ENCODE data around the gene ENG. TPM values are rescaled to one million over a fixed set of nuclear protein-coding genes. Genes with fewer than 3 reads are reported as not detected.
A peak's percentile ranks its signal among the peaks of the same experiment; 100 is the strongest.

The ENG gene
- total RNA-seq, 6 experiments from 2014 or later: 27.4 to 90.1 (median 54.1) TPM

GRCh38 chr9:127877566-127877998 lies 23.1 kb upstream of the ENG start, which contains the start of gene AK1:
TSS of gene AK1 (minus strand) at chr9:127877675. CDS start at chr9:127874617, 3,058 bp downstream.
- intact Hi-C loops (cut with DNase I): loop anchor here (10.0 kb wide), 2 partner anchors 63 to 143 kb away; partner anchors contain the start of gene TOR2A (in 1 of the 2)
- peak; percentile 87 to 88 (median 88) for DNase-seq
- peak; percentile 79 to 90 (median 81) for ATAC-seq
- H3K36me3 ChIP-seq: peaks cover 0 to 4% (median 0%) of the 10 kb centered on the region in 4 donors
- H3K27me3 ChIP-seq: no peaks in the 10 kb centered on the region
- peaks cover 0 to 29% (median 14%) of the 10 kb centered on the region in 4 donors for H3K4me1 ChIP-seq
- TF ChIP-seq, protein P1, sequence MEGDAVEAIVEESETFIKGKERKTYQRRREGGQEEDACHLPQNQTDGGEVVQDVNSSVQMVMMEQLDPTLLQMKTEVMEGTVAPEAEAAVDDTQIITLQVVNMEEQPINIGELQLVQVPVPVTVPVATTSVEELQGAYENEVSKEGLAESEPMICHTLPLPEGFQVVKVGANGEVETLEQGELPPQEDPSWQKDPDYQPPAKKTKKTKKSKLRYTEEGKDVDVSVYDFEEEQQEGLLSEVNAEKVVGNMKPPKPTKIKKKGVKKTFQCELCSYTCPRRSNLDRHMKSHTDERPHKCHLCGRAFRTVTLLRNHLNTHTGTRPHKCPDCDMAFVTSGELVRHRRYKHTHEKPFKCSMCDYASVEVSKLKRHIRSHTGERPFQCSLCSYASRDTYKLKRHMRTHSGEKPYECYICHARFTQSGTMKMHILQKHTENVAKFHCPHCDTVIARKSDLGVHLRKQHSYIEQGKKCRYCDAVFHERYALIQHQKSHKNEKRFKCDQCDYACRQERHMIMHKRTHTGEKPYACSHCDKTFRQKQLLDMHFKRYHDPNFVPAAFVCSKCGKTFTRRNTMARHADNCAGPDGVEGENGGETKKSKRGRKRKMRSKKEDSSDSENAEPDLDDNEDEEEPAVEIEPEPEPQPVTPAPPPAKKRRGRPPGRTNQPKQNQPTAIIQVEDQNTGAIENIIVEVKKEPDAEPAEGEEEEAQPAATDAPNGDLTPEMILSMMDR (IDR thresholded peaks at IDR 0.05): no peak
- TF ChIP-seq POLR2A (IDR thresholded peaks at IDR 0.05): peak; percentile 59
- H3K9me3 ChIP-seq: no peaks in the 10 kb centered on the region
- peak within 1 kb of the TSS; percentile 63 to 73 (median 70) for H3K4me3 ChIP-seq
- WGBS (ENCODE audit: insufficient coverage, low coverage, low lambda C conversion rate, missing lambda C conversion rate): 0% methylated on average over 18 of the region's 44 CpGs
- H3K27ac ChIP-seq: peak within 1 kb of the TSS in 1 of 3 donors; percentile 53

DNA sequence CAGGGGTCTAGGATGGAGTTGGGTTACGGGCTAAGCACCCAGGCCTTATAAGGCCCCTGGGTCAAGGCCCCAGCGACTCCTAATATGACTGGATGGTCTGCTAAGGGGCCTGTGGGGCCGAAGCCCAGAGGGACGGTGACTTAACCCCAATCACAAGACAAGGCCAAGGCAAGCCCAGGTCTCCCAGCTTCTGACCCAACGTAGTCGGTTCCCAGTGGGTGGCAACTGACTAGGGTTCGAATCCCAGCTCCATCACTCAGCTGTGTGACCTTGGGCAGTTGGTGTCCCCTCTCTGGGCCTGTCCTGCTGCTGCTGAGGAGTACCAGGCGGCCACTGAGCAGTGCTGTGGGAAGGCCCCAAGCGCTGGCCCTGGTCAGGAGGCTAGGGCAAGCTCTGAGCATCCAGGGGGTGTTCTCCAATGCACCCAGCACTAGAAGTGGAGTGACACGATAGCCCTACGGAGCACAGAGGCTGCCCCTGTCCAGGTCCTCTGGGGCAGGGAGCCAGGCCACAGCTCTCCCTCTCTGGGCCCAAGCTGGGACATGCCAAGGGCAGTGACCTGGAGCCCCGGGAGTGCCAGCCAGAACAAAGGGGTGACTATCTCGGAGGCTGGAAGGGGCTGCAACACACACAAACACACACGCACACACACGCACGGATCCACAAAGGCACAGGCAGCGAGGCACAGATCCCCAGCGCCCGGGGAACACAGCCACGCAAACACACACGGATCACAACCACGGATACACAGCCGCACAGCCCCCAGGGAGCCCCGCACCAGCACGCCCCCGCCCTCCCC lies 22.5 kb upstream of the ENG start:
- H3K4me3 ChIP-seq: peak overlapping the region; percentile 63 to 73 (median 70)
- H3K27me3 ChIP-seq: no peaks in the 10 kb centered on the region
- TF ChIP-seq POLR2A (IDR thresholded peaks at IDR 0.05): no peak
- TF ChIP-seq, protein P1 (IDR thresholded peaks at IDR 0.05): no peak
- DNase-seq (peak; percentile 65 to 79 (median 76)), ATAC-seq (peak; percentile 49 to 74 (median 68))
- H3K9me3 ChIP-seq: no peaks in the 10 kb centered on the region
- WGBS (ENCODE audit: insufficient coverage, low coverage, low lambda C conversion rate, missing lambda C conversion rate): no CpG with 5 or more reads among the region's 26 CpGs
- peaks cover 0 to 29% (median 14%) of the 10 kb centered on the region in 4 donors for H3K4me1 ChIP-seq
- peaks cover 0 to 5% (median 0%) of the 10 kb centered on the region in 4 donors for H3K36me3 ChIP-seq
- peak overlapping the region in 1 of 3 donors; percentile 53 for H3K27ac ChIP-seq
- intact Hi-C loops (cut with DNase I): loop anchor here (10.0 kb wide), 2 partner anchors 62 to 142 kb away; partner anchors contain the start of gene TOR2A (in 1 of the 2)

DNA sequence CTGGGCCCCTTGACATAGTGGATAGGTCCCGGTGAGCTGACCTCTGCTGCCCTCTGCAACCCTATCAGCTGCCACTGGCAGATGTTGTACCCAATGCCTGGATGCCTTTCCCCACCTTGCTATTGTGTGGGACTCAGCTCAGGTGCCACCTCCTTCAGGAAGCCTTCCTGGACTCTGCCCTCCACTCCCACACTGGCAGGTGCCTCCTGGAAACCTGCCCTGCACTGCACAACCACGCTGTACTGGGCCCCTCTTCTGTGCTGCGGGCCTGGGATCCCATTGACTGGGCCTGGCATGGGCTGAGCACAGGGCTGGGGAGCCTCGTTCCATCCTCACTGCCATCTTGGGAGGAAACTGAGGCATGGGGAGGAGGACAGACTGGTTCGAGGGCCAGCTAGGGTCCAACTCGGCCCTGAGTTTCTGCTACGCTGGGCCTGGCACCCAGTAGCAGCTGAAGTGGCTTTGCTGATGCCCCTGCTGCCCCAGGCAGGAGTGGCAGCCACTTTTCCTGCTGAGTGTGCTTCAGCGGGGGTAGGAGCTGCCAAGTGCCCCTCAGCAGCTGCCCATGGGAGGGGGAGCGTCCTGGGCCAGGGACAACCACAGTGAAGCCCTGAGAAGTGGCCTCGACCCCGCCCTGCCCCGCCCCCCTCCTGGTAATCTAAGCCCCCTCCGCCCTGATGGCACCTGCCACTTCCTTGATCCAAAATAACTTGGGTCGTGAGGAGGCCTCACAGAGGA lies 21.7 kb upstream of the ENG start:
- DNase-seq (peak in 1 of 3 donors; percentile 51), ATAC-seq (no peak)
- no peak overlapping the region for H3K4me3 ChIP-seq
- no peaks in the 10 kb centered on the region for H3K9me3 ChIP-seq
- H3K4me1 ChIP-seq: peaks cover 0 to 29% (median 14%) of the 10 kb centered on the region in 4 donors
- H3K27me3 ChIP-seq: no peaks in the 10 kb centered on the region
- no peak for TF ChIP-seq POLR2A (IDR thresholded peaks at IDR 0.05)
- TF ChIP-seq, protein P1 (IDR thresholded peaks at IDR 0.05): no peak
- 88% methylated on average over 1 of the region's 14 CpGs for WGBS (ENCODE audit: insufficient coverage, low coverage, low lambda C conversion rate, missing lambda C conversion rate)
- H3K36me3 ChIP-seq: peaks cover 0 to 5% (median 0%) of the 10 kb centered on the region in 4 donors
- intact Hi-C loops (cut with DNase I): loop anchor here (10.0 kb wide), 2 partner anchors 61 to 141 kb away; partner anchors contain the start of gene TOR2A (in 1 of the 2)
- H3K27ac ChIP-seq: no peak overlapping the region

DNA sequence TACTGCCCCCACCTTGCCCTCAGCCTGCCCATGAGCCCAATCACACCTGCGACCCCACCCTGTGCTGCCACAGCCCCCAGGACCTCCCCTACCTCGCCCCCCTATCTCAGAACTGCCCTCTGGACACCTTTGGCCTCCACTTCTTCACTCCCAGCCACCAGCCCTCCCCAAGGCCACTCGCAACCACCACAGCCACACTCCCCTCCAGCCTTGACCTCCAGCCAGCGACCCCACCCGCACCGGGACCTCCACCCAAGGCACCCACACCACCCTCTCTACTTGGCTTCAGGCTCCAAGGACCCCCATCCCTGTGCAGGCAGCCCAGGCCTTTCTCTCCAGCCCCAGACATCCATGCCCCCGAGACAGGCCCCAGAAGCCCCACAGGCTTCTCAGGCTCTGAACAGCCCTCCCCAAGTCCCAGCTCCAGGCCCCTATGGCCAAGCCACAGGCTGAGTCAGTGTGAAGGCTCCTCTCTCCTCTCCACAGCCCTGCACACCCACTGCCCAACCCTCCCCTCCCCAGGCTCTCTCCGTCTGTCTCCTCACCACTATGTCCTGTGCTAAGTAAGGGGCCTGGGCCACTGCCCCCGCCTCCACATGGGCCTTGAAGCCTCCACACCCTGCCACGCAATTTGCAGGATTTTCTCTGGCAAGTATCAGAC lies 21.0 kb upstream of the ENG start:
- 85% methylated on average over 7 of the region's 10 CpGs for WGBS (ENCODE audit: insufficient coverage, low coverage, low lambda C conversion rate, missing lambda C conversion rate)
- Histone ChIP-seq H3K9me3 (no peaks in the 10 kb centered on the region), H3K36me3 (peaks cover 0 to 5% (median 0%) of the 10 kb centered on the region in 4 donors), H3K4me3 (no peak overlapping the region), H3K27me3 (no peaks in the 10 kb centered on the region), H3K27ac (no peak overlapping the region), H3K4me1 (peaks cover 0 to 29% (median 14%) of the 10 kb centered on the region in 4 donors)
- intact Hi-C loops (cut with DNase I): loop anchor here (10.0 kb wide), 2 partner anchors 61 to 141 kb away; partner anchors contain the start of gene TOR2A (in 1 of the 2)
- DNase-seq (no peak), ATAC-seq (no peak)
- no peak for TF ChIP-seq POLR2A (IDR thresholded peaks at IDR 0.05)
- TF ChIP-seq, protein P1 (IDR thresholded peaks at IDR 0.05): no peak
